Measurements from ENCODE around the gene FAM149A. TPM values are rescaled to one million over a fixed set of nuclear protein-coding genes. Genes with fewer than 3 reads are reported as not detected.

Gene FAM149A
- total RNA-seq, 5 donors from 2014 or later (not counting 1 experiment from before 2014, with no cell fraction given) = 0.57 to 3.2 (median 1.1) TPM

Other genes starting within 250 kb of the FAM149A start
- 1 to 10 TPM in 3 of 5 donors, under 1 TPM in 2; 0.82 to 2.9 (median 1.4) TPM for gene TLR3, start 35.5 kb upstream of the FAM149A start, total RNA-seq
- gene CYP4V2, start 86.9 kb downstream of the FAM149A start, total RNA-seq = 10 to 100 TPM; 27.1 to 35.1 (median 30.0) TPM
- 1 to 10 TPM; 1.3 to 2.9 (median 2.1) TPM for gene KLKB1, start 122.8 kb downstream of the FAM149A start, total RNA-seq
- under 1 TPM in 1 of 5 donors, not detected in 4; 0.38 TPM for gene F11, start 161.5 kb downstream of the FAM149A start, total RNA-seq

Measured in T-cell (primary cell).